Activated B cell treated with CpG ODN at 0.5 μM for 24 hours (primary cell): ENCODE measurements around the gene TRIM52. TPM values are rescaled to one million over a fixed set of nuclear protein-coding genes. Genes with fewer than 3 reads are reported as not detected.

ENCODE experiments used
- ATAC-seq: fragments of 200-7000 bp; cut with Tn5 transposase; one replicate; pipeline ENCODE4 v1.10.0; 2021; ENCODE audit warnings: low read depth, mild to moderate bottlenecking, moderate library complexity
- CTCF ChIA-PET: fragments of 350-600 bp; sonication (Branson Sonifier 250); formaldehyde crosslinking; loops from one replicate; lab custom pipeline; 2021; ENCODE audit warnings: antibody characterized with exemption; lab: Charles Lee
- POLR2A ChIA-PET: fragments of 350-600 bp; sonication (Branson Sonifier 250); formaldehyde crosslinking; loops from one replicate; lab custom pipeline; 2021; ENCODE audit warnings: antibody characterized with exemption; lab: Charles Lee
- DNase-seq: peaks from one replicate; pipeline ENCODE4 v3.0.0; 2022
- H3K27ac Mint-ChIP-seq: one replicate; pipeline ENCODE4 v1.8.0; 2020; ENCODE audit warnings: mixed read lengths
- H3K27me3 Mint-ChIP-seq: one replicate; pipeline ENCODE4 v1.8.0; 2021; ENCODE audit warnings: mixed read lengths
- H3K36me3 Mint-ChIP-seq: one replicate; pipeline ENCODE4 v1.8.0; 2021; ENCODE audit warnings: low read depth, mixed read lengths
- H3K4me1 Mint-ChIP-seq: one replicate; pipeline ENCODE4 v1.8.0; 2021; ENCODE audit warnings: mixed read lengths
- H3K4me3 Mint-ChIP-seq: one replicate; pipeline ENCODE4 v1.8.0; 2020; ENCODE audit warnings: mild to moderate bottlenecking, mixed read lengths
- H3K9me3 Mint-ChIP-seq: one replicate; pipeline ENCODE4 v1.8.0; 2020; ENCODE audit warnings: mixed read lengths
- intact Hi-C: fragments of 100-400 bp; cut with micrococcal nuclease; formaldehyde crosslinking; loops from one replicate; pipeline ENCODE4 v1.15.1; 2024
- total RNA-seq: library from RNA; stranded (reverse); gene quantifications from 2 replicates; pipeline ENCODE4 v1.2.3, GENCODE V29; 2022
- TF ChIP-seq, protein P1 (sequence below): fragments of 200-600 bp; IDR thresholded peaks from one replicate; pipeline ENCODE4 v1.8.0; 2022; ENCODE audit warnings: antibody characterized with exemption, mild to moderate bottlenecking

Gene TRIM52
- total RNA-seq, 1 donor from 2014 or later = 36.9 TPM

DNA sequence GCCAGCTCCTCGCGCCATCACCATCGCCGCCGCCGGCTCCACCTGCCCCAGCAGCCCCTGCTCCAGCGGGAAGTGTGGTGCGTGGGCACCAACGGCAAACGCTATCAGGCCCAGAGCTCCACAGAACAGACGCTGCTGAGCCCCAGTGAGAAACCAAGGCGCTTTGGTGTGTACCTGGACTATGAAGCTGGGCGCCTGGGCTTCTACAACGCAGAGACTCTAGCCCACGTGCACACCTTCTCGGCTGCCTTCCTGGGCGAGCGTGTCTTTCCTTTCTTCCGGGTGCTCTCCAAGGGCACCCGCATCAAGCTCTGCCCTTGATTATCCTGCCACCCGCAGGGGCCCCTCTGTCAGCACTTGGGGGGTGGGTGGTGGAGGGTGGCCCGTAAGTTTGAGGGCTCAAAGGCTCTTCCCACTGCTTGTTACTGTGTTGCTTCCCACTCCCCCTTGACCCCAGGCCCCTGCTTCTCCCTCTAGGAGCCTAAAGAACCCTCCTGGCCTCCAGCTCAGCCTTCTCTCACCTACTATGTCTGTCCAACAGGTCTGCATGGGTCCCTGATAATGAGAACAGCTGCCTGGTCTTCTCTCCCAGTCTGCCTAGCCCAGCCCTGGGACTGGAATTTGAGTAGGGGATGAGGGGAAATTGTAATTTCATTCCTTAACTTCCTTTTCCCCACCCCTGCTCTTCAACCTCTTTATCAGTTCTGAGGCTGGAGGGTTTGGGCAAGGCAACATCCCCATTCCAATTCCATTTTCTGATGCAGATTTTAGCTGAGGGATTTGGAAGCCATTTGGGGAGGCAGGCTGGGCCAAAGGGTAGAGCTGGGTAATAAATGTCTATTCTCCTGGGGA lies 26.3 kb downstream of the TRIM52 start:
- Mint-ChIP-seq H3K27ac (peak overlapping the region; percentile 59), H3K36me3 (peaks cover 85% of the 10 kb centered on the region), H3K4me3 (no peak overlapping the region), H3K4me1 (peaks cover 9% of the 10 kb centered on the region), H3K27me3 (no peaks in the 10 kb centered on the region), H3K9me3 (no peaks in the 10 kb centered on the region)
- TF ChIP-seq, protein P1, sequence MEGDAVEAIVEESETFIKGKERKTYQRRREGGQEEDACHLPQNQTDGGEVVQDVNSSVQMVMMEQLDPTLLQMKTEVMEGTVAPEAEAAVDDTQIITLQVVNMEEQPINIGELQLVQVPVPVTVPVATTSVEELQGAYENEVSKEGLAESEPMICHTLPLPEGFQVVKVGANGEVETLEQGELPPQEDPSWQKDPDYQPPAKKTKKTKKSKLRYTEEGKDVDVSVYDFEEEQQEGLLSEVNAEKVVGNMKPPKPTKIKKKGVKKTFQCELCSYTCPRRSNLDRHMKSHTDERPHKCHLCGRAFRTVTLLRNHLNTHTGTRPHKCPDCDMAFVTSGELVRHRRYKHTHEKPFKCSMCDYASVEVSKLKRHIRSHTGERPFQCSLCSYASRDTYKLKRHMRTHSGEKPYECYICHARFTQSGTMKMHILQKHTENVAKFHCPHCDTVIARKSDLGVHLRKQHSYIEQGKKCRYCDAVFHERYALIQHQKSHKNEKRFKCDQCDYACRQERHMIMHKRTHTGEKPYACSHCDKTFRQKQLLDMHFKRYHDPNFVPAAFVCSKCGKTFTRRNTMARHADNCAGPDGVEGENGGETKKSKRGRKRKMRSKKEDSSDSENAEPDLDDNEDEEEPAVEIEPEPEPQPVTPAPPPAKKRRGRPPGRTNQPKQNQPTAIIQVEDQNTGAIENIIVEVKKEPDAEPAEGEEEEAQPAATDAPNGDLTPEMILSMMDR = no peak
- POLR2A ChIA-PET = interaction anchor here (0.5 to 8.8 kb wide), 7 partner anchors 9 to 46 kb away, joined by 3 to 73 read pairs (median 4); partner anchors contain the start of genes RACK1, TRIM41 and TRIM52
- ATAC-seq (no peak), DNase-seq (no peak)
- intact Hi-C loops = no loop called here
- CTCF ChIA-PET = no interaction called here

DNA sequence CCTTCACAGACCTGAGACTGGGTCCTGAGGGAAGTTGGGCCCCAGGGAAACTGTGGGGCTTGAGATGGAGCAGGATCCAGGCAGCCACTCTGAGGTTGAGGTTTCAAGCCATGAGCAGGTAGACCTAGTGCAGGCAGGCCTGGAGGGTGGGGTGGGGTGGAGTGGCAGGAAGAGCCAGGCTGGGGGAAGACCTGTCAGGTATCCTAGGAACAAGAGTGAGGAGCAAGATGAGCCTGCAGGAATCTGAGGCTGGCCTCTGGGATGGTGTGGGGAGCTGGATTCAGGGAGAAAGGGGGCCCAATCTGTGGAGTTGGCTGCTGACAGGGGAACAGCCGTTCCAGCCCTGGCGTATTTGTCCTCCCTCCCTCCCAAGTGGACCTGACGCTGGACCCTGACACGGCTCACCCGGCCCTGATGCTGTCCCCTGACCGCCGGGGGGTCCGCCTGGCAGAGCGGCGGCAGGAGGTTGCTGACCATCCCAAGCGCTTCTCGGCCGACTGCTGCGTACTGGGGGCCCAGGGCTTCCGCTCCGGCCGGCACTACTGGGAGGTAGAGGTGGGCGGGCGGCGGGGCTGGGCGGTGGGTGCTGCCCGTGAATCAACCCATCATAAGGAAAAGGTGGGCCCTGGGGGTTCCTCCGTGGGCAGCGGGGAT lies 27.0 kb downstream of the TRIM52 start:
- POLR2A ChIA-PET = interaction anchor here (0.6 to 8.8 kb wide), 5 partner anchors 9 to 45 kb away, joined by 3 to 73 read pairs (median 15); partner anchors contain the start of genes RACK1, TRIM41 and TRIM52
- peaks cover 7% of the 10 kb centered on the region for H3K4me1 Mint-ChIP-seq
- DNase-seq (no peak), ATAC-seq (no peak)
- CTCF ChIA-PET = no interaction called here
- H3K27me3 Mint-ChIP-seq = no peaks in the 10 kb centered on the region
- H3K27ac Mint-ChIP-seq = peak overlapping the region; percentile 24
- H3K9me3 Mint-ChIP-seq = no peaks in the 10 kb centered on the region
- peaks cover 85% of the 10 kb centered on the region for H3K36me3 Mint-ChIP-seq
- intact Hi-C loops = no loop called here
- TF ChIP-seq, protein P1 = no peak
- no peak overlapping the region for H3K4me3 Mint-ChIP-seq

DNA sequence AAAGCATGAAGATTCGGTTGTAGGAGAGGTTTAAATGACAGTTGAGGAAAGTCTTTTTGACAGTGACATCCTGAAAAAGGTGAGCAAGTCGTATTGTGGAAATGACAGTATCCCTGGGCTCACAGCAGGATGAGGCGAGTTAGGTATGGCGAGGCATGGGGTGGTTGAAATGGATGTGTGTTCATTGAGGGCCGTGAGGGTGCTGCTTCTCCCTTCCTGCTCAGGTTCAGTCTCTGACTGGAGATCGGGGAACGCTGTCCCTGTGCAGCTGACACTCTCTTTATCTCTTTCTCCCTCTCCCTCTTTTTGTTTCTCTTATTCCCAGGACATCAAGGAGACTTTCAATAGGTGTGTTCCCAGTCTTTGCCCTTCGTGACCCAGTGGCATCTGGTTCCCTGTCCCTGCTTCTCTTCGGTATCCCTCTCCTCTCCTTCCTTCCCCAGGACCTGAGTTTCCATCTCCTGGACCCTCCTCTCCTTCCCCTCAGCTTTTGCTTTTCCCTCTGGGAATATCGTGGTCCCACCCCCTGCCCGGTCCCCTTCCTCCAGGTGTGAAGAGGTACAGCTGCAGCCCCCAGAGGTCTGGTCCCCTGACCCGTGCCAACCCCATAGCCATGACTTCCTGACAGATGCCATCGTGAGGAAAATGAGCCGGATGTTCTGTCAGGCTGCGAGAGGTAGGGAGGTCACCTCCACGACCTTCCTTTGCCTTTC lies 27.7 kb downstream of the TRIM52 start:
- H3K36me3 Mint-ChIP-seq = peaks cover 78% of the 10 kb centered on the region
- no peaks in the 10 kb centered on the region for H3K9me3 Mint-ChIP-seq
- intact Hi-C loops = no loop called here
- no peak for DNase-seq
- no peak overlapping the region for H3K27ac Mint-ChIP-seq
- H3K4me3 Mint-ChIP-seq = no peak overlapping the region
- ATAC-seq = no peak
- peaks cover 6% of the 10 kb centered on the region for H3K4me1 Mint-ChIP-seq
- POLR2A ChIA-PET = interaction anchor here (0.9 to 8.8 kb wide), 4 partner anchors 9 to 44 kb away, joined by 3 to 73 read pairs (median 10); partner anchors contain the start of genes TRIM41 and TRIM52
- CTCF ChIA-PET = no interaction called here
- no peaks in the 10 kb centered on the region for H3K27me3 Mint-ChIP-seq
- TF ChIP-seq, protein P1 = no peak

DNA sequence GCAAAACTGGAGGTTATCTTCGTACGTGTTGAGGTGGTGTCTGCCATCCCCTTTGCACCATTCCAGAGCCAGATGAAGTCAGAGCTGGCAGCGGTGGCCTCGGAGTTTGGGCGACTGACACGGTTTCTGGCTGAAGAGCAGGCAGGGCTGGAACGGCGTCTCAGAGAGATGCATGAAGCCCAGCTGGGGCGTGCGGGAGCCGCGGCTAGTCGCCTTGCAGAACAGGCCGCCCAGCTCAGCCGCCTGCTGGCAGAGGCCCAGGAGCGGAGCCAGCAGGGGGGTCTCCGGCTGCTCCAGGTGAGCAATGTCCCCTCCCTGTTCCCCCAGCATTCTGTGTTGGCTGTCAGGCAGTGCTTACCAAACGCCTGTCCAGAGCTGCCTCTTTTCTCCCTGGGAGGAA lies 28.4 kb downstream of the TRIM52 start:
- no peak overlapping the region for H3K27ac Mint-ChIP-seq
- H3K27me3 Mint-ChIP-seq = no peaks in the 10 kb centered on the region
- H3K9me3 Mint-ChIP-seq = no peaks in the 10 kb centered on the region
- H3K4me1 Mint-ChIP-seq = peaks cover 5% of the 10 kb centered on the region
- H3K36me3 Mint-ChIP-seq = peaks cover 73% of the 10 kb centered on the region
- no peak overlapping the region for H3K4me3 Mint-ChIP-seq
- ATAC-seq = no peak
- TF ChIP-seq, protein P1 = no peak
- CTCF ChIA-PET = no interaction called here
- POLR2A ChIA-PET = interaction anchor here (0.9 to 8.8 kb wide), 3 partner anchors 8 to 29 kb away, joined by 4 to 73 read pairs (median 15); partner anchors contain the start of genes TRIM41 and TRIM52
- intact Hi-C loops = no loop called here
- DNase-seq = no peak
